HEK293T (cell line): Measurements from ENCODE around the gene CELF4.

Source experiments
- FOXA1 ChIP-seq: fragments of 450-650 bp; IDR thresholded peaks from 2 replicates; pipeline ENCODE4 v1.6.1; 2016; ENCODE audit warnings: mild to moderate bottlenecking
- FOXK2 ChIP-seq: fragments of 450-650 bp; IDR thresholded peaks from 2 replicates; pipeline ENCODE4 v1.6.1; 2016; ENCODE audit warnings: mild to moderate bottlenecking
- FOXM1 ChIP-seq: fragments of 450-650 bp; IDR thresholded peaks from 2 replicates; pipeline ENCODE4 v1.6.1; 2017; ENCODE audit warnings: mild to moderate bottlenecking, borderline replicate concordance
- HDGF ChIP-seq: fragments of 450-650 bp; IDR thresholded peaks from 2 replicates; pipeline ENCODE4 v1.6.1; 2017; ENCODE audit warnings: antibody characterized with exemption, borderline replicate concordance
- SUZ12 ChIP-seq: fragments of 450-650 bp; IDR thresholded peaks from 2 replicates; pipeline ENCODE4 v1.6.1; 2016; ENCODE audit warnings: mild to moderate bottlenecking
- TARDBP ChIP-seq: fragments of 450-650 bp; IDR thresholded peaks from 2 replicates; pipeline ENCODE4 v1.6.1; 2016

DNA sequence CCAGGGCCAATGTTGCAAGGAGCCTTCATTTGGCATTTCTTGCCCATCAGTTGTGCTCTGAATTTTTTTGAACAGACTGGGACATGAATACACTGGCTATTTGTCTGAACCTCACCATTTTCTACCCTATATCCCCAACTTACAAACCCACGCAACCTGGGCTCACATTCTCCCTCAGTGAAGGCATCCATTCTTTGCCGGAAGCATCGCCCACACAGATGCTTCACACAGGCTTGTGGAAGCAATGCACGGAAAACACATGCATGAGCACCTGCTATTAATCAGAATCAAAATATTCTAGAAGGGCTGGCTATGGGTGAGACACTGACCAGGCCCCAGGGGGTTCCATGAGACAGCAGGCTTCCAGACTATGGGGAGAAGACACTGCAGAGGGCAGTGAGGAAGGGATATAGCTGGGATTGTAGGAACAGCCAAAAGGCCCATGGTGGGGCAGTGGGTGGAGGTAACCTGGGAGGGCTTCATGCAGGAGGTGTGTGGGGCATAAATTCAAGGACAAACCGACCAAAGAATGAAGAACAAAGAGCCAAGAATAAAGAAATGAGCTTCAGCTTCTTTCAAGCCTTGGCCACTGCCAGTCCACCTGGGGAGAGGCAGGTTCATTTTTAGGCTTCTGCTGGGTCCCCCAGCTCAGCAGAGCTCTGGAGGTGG is 261.5 kb downstream of the CELF4 start:
- TF ChIP-seq TARDBP (no peak), FOXA1 (no peak), HDGF (no peak), FOXK2 (no peak), FOXM1 (no peak), SUZ12 (no peak)
